SK-N-SH (cell line): ENCODE data around the gene RWDD2A. TPM values are rescaled to one million over a fixed set of nuclear protein-coding genes. Genes with fewer than 3 reads are reported as not detected.

Source experiments
- CTCF ChIA-PET: fragments of 300-600, 350-600 bp; formaldehyde crosslinking; extraction: SDS; loops from one replicate; lab custom pipeline; 2021; lab: Yijun Ruan, JAX
- POLR2A ChIA-PET: fragments of 350-600 bp; sonication (Branson Sonifier 250); formaldehyde crosslinking; extraction: SDS; loops from one replicate; lab custom pipeline; 2020; ENCODE audit warnings: antibody characterized with exemption, inconsistent platforms; lab: Yijun Ruan, JAX
- DNase-seq: peaks from one replicate; pipeline ENCODE4 v3.0.0; 2012
- H2AFZ ChIP-seq: fragments of 200-600 bp; sonication (generic); 2 replicates; pipeline ENCODE4 v1.8.1; 2016; ENCODE audit warnings: antibody characterized with exemption, mild to moderate bottlenecking, low read depth
- H3F3A ChIP-seq: fragments of 200-600 bp; sonication (generic); replicated peaks from 2 replicates; pipeline ENCODE3; 2016; ENCODE audit warnings: antibody characterized with exemption, mild to moderate bottlenecking; ENCODE audit not compliant: insufficient read depth
- H3K27ac ChIP-seq, 2 experiments: fragments of 200-500 bp in 1 of 2; fragments of 200-600 bp in 1 of 2; sonication (Bioruptor generic) in 1 of 2; sonication (generic), shearing (Covaris generic) in 1 of 2; 2 replicates each; pipeline versions ENCODE4 v1.5.1 to v1.6.1; 2014 to 2016; ENCODE audit warnings: low read depth in 2 of 2, inconsistent platforms in 1 of 2, low read length in 1 of 2, mild to moderate bottlenecking in 1 of 2, mixed read lengths in 1 of 2
- H3K27me3 ChIP-seq: fragments of 200-600 bp; sonication (generic), shearing (Covaris generic); 2 replicates; pipeline ENCODE4 v1.6.1; 2016; ENCODE audit warnings: mixed run types; ENCODE audit not compliant: insufficient read depth
- H3K36me3 ChIP-seq, 2 experiments: fragments of 200-500 bp in 1 of 2; fragments of 200-600 bp in 1 of 2; sonication (Bioruptor generic) in 1 of 2; sonication (generic) in 1 of 2; replicated peaks in 1 of 2; 2 replicates each; pipeline versions ENCODE3 to v1.5.1; 2014 to 2016; ENCODE audit warnings: low read length in 1 of 2, mild to moderate bottlenecking in 1 of 2; ENCODE audit not compliant: insufficient read depth in 2 of 2, control insufficient read depth in 1 of 2
- H3K4me1 ChIP-seq, 2 experiments: fragments of 200-500 bp in 1 of 2; fragments of 200-600 bp in 1 of 2; sonication (Bioruptor generic) in 1 of 2; sonication (generic), shearing (Covaris generic) in 1 of 2; 2 replicates each; pipeline versions ENCODE4 v1.5.1 to v1.6.1; 2014 to 2016; ENCODE audit warnings: low read depth in 1 of 2, low read length in 1 of 2, mixed run types in 1 of 2; ENCODE audit not compliant: insufficient read depth in 2 of 2, control insufficient read depth in 1 of 2
- H3K4me2 ChIP-seq: fragments of 200-600 bp; sonication (generic), shearing (Covaris generic); 2 replicates; pipeline ENCODE4 v1.6.1; 2017; ENCODE audit warnings: mixed run types
- H3K4me3 ChIP-seq, 2 experiments: fragments of 200-500 bp in 1 of 2; fragments of 200-600 bp in 1 of 2; sonication (Bioruptor generic) in 1 of 2; sonication (generic), shearing (Covaris generic) in 1 of 2; 2 replicates each; pipeline versions ENCODE4 v1.5.1 to v1.8.1; 2014 to 2016; ENCODE audit warnings: low read depth in 2 of 2, inconsistent platforms in 1 of 2, low read length in 1 of 2, mild to moderate bottlenecking in 1 of 2, mixed read lengths in 1 of 2, moderate library complexity in 1 of 2
- H3K79me2 ChIP-seq: fragments of 200-600 bp; sonication (generic); 2 replicates; pipeline ENCODE4 v1.8.1; 2017; ENCODE audit warnings: mild to moderate bottlenecking; ENCODE audit not compliant: insufficient read depth
- H3K9ac ChIP-seq: fragments of 200-600 bp; sonication (generic); 2 replicates; pipeline ENCODE4 v1.6.1; 2017; ENCODE audit warnings: mixed run types
- H3K9me2 ChIP-seq: fragments of 200-600 bp; sonication (generic); 2 replicates; pipeline ENCODE4 v1.6.1; 2017; ENCODE audit warnings: mixed run types
- H3K9me3 ChIP-seq: fragments of 200-600 bp; sonication (generic); 2 replicates; pipeline ENCODE4 v1.6.1; 2017; ENCODE audit warnings: mixed run types, mild to moderate bottlenecking, moderate library complexity
- H4K20me1 ChIP-seq: fragments of 200-600 bp; sonication (generic); 2 replicates; pipeline ENCODE4 v1.6.1; 2017; ENCODE audit warnings: mild to moderate bottlenecking, mixed run types; ENCODE audit not compliant: insufficient read depth
- CHD2 ChIP-seq: fragments of 150-350 bp; IDR thresholded peaks from 2 replicates; pipeline ENCODE4 v1.6.1; 2018; ENCODE audit warnings: low read length; ENCODE audit not compliant: partially characterized antibody
- CTCF ChIP-seq: fragments of 200-600 bp; sonication (generic); IDR thresholded peaks from 2 replicates; pipeline ENCODE4 v1.6.1; 2017; ENCODE audit warnings: antibody characterized with exemption, mild to moderate bottlenecking, moderate library complexity
- EZH2phosphoT487 ChIP-seq: fragments of 200-600 bp; sonication (generic); IDR thresholded peaks from 2 replicates; pipeline ENCODE4 v1.6.1; 2017; ENCODE audit warnings: low read depth, mixed run types, mild to moderate bottlenecking, antibody characterized with exemption, moderate library complexity, borderline replicate concordance
- FOSL2 ChIP-seq: IDR thresholded peaks from 2 replicates; pipeline ENCODE4 v1.4.0; 2012; ENCODE audit warnings: low read depth, mild to moderate bottlenecking, moderate library complexity, borderline replicate concordance
- FOXJ3 ChIP-seq: sonication (generic); formaldehyde crosslinking; IDR thresholded peaks from 2 replicates; pipeline ENCODE4 v1.5.1; 2020; ENCODE audit warnings: mild to moderate bottlenecking, missing genetic modification reagents
- FOXM1 ChIP-seq: IDR thresholded peaks from 2 replicates; pipeline ENCODE4 v1.4.0; 2012; ENCODE audit warnings: low read depth, mild to moderate bottlenecking
- GABPA ChIP-seq: IDR thresholded peaks from 2 replicates; pipeline ENCODE4 v1.4.0; 2012; ENCODE audit warnings: low read depth, mild to moderate bottlenecking
- GATA2 ChIP-seq: sonication (generic); formaldehyde crosslinking; IDR thresholded peaks from 2 replicates; pipeline ENCODE4 v1.5.0; 2020; ENCODE audit warnings: mild to moderate bottlenecking, missing genetic modification reagents
- IRF3 ChIP-seq: fragments of 150-350 bp; IDR thresholded peaks from 2 replicates; pipeline ENCODE4 v1.6.1; 2016; ENCODE audit warnings: mild to moderate bottlenecking, low read depth, low read length
- JUND ChIP-seq: IDR thresholded peaks from 2 replicates; pipeline ENCODE4 v1.4.0; 2012
- MEF2A ChIP-seq: IDR thresholded peaks from 2 replicates; pipeline ENCODE4 v1.4.0; 2012; ENCODE audit warnings: low read depth, borderline replicate concordance
- MXI1 ChIP-seq: IDR thresholded peaks from 2 replicates; pipeline ENCODE4 v1.6.1; 2012; ENCODE audit warnings: mild to moderate bottlenecking, low read depth, low read length, improper control_type of control experiment
- NFIC ChIP-seq: IDR thresholded peaks from 2 replicates; pipeline ENCODE4 v1.4.0; 2012; ENCODE audit warnings: borderline replicate concordance
- NRF1 ChIP-seq: IDR thresholded peaks from 2 replicates; pipeline ENCODE4 v1.6.1; 2012; ENCODE audit warnings: low read depth, mild to moderate bottlenecking, low read length
- PBX3 ChIP-seq: IDR thresholded peaks from 2 replicates; pipeline ENCODE4; 2012
- POLR2AphosphoS5 ChIP-seq: IDR thresholded peaks from 2 replicates; pipeline ENCODE4 v1.6.1; 2012; ENCODE audit warnings: low read depth, low read length
- RAD21 ChIP-seq: IDR thresholded peaks from 2 replicates; pipeline ENCODE4 v1.6.1; 2012; ENCODE audit warnings: mild to moderate bottlenecking, low read length
- RFX5 ChIP-seq: IDR thresholded peaks from 2 replicates; pipeline ENCODE4 v1.6.1; 2012; ENCODE audit warnings: mild to moderate bottlenecking, improper control_type of control experiment, low read length
- USF2 ChIP-seq: fragments of 150-350 bp; IDR thresholded peaks from 2 replicates; pipeline ENCODE4 v1.6.1; 2017; ENCODE audit warnings: antibody characterized with exemption, low read length, low read depth, borderline replicate concordance
- YY1 ChIP-seq: IDR thresholded peaks from 2 replicates; pipeline ENCODE4 v1.4.0; 2012; ENCODE audit warnings: low read depth, mild to moderate bottlenecking
- WGBS: methylation state at CpG from one replicate; pipeline ENCODE4 v1.1.6; 2017; ENCODE audit warnings: low lambda C conversion rate; 5-methylcytosine and 5-hydroxymethylcytosine counted together
- polyA plus RNA-seq, 3 experiments: library from polyadenylated mRNA; depleted of rRNA; stranded (reverse); fragments of >200 nt; gene quantifications; 2 replicates each; pipeline ENCODE4 v1.2.3, GENCODE V29; 2012

RWDD2A gene
- polyA plus RNA-seq, 1 of the 3 experiments (the other 2 are of a cell fraction) = 3.4 TPM

GRCh38 chr6:83199863-83200225, 6.7 kb downstream of the RWDD2A start (continued):
- no peak for TF ChIP-seq CTCF
- no peak for TF ChIP-seq FOXM1
- no peak for TF ChIP-seq IRF3
- TF ChIP-seq JUND = peak; percentile 23; the same call in 1 of the 2 replicates
- TF ChIP-seq NRF1 = no peak
- no peak for TF ChIP-seq YY1
- TF ChIP-seq POLR2AphosphoS5 = no peak
- TF ChIP-seq, all 33 proteins: peak for 5

- Histone ChIP-seq H3K79me2 (no peaks in the 10 kb centered on the region), H2AFZ (no peak overlapping the region), H3K9me2 (no peaks in the 10 kb centered on the region), H3K9ac (no peak overlapping the region), H3K27ac (no peak overlapping the region), H3F3A (peaks cover 21% of the 10 kb centered on the region), H3K4me3 (no peak overlapping the region), H3K27me3 (no peaks in the 10 kb centered on the region), H3K4me1 (peaks cover 3 to 20% of the 10 kb centered on the region in 2 experiments; a peak in 2 of 4 replicates), H3K9me3 (no peaks in the 10 kb centered on the region)
- CTCF ChIA-PET = interaction anchor here (2.2 to 6.7 kb wide), 2 partner anchors 13 to 136 kb away, joined by 9 to 57 read pairs; partner anchors contain the start of genes DOP1A and UBE3D
- no peak for DNase-seq
- TF ChIP-seq RAD21 = no peak
- no peak for TF ChIP-seq NFIC
- no peak for TF ChIP-seq JUND
- TF ChIP-seq FOSL2 = no peak
- TF ChIP-seq PBX3 = no peak
- TF ChIP-seq GABPA = no peak
- TF ChIP-seq EZH2phosphoT487 = no peak
- no peak for TF ChIP-seq MXI1
- TF ChIP-seq USF2 = no peak
- no peak for TF ChIP-seq GATA2
- TF ChIP-seq RFX5 = no peak
- TF ChIP-seq FOXJ3 (CRISPR knock-in tag) = no peak
- TF ChIP-seq MEF2A = no peak
- no peak for TF ChIP-seq CTCF
- TF ChIP-seq CHD2 = no peak
- no peak for TF ChIP-seq NRF1
- TF ChIP-seq, all 33 proteins: peak for 0
- no peak overlapping the region for H3K4me2 ChIP-seq
- H4K20me1 ChIP-seq = no peaks in the 10 kb centered on the region
- POLR2A ChIA-PET = no interaction called here
- peaks cover under 1 to 8% of the 10 kb centered on the region in 2 experiments for H3K36me3 ChIP-seq
- 93% methylated on average over 4 of the region's 4 CpGs for WGBS
Measured at GRCh38 chr6:83202031-83202430, 8.9 kb downstream of the RWDD2A start.
